ENCODE results near the gene CHAMP1.
A peak's percentile ranks its signal among the peaks of the same experiment; 100 is the strongest.

The CHAMP1 gene, protein sequence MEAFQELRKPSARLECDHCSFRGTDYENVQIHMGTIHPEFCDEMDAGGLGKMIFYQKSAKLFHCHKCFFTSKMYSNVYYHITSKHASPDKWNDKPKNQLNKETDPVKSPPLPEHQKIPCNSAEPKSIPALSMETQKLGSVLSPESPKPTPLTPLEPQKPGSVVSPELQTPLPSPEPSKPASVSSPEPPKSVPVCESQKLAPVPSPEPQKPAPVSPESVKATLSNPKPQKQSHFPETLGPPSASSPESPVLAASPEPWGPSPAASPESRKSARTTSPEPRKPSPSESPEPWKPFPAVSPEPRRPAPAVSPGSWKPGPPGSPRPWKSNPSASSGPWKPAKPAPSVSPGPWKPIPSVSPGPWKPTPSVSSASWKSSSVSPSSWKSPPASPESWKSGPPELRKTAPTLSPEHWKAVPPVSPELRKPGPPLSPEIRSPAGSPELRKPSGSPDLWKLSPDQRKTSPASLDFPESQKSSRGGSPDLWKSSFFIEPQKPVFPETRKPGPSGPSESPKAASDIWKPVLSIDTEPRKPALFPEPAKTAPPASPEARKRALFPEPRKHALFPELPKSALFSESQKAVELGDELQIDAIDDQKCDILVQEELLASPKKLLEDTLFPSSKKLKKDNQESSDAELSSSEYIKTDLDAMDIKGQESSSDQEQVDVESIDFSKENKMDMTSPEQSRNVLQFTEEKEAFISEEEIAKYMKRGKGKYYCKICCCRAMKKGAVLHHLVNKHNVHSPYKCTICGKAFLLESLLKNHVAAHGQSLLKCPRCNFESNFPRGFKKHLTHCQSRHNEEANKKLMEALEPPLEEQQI

DNA sequence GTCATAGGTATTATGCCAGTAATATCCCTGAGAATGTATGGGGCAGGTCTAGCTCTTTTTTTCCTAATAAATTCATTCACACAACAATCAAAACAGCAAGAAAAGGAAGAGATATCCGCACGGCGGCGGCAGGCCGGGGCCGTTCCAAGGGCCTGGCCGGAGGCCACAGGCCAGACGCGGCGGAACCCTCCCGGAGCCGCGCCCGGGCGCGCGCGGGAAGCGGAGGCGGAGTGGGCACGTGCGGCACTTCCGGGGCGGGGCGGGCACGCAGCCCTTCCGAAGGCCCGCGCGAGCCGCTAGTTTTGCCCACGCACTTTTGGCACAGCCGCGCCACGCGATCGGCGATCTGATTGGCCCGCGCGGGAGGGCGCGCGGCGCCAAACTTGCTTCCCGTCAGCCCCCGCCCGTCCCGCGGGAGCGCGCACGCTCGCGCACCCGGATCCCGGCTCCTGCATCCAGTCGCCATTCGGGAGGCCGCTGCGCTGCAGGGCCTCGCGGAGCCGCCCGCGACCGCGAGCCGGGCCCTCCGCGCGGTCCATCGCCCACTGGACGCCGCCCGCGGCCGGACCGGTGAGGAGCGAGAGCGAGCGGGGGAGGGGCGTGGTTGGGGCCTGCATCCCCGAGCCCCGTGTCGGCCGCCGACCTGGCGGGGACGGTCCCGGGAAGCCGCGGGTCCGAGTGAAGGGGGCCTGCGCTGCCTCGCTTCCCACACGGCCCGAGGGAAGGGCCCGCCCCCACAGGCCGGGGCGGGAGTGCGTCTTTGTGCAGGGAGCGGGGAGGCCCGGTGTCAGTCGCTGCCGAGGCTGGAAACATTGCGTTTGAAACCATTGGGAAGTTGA is at the start of gene CHAMP1:
CHAMP1 (plus strand) TSS at position 430 of the 839 bp plus-strand sequence. CDS start 9,340 bp downstream, outside the sequence.
- TF ChIP-seq, protein P1, sequence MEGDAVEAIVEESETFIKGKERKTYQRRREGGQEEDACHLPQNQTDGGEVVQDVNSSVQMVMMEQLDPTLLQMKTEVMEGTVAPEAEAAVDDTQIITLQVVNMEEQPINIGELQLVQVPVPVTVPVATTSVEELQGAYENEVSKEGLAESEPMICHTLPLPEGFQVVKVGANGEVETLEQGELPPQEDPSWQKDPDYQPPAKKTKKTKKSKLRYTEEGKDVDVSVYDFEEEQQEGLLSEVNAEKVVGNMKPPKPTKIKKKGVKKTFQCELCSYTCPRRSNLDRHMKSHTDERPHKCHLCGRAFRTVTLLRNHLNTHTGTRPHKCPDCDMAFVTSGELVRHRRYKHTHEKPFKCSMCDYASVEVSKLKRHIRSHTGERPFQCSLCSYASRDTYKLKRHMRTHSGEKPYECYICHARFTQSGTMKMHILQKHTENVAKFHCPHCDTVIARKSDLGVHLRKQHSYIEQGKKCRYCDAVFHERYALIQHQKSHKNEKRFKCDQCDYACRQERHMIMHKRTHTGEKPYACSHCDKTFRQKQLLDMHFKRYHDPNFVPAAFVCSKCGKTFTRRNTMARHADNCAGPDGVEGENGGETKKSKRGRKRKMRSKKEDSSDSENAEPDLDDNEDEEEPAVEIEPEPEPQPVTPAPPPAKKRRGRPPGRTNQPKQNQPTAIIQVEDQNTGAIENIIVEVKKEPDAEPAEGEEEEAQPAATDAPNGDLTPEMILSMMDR (IDR thresholded peaks at IDR 0.05; ENCODE audit: low read depth, low read length) = no peak
- DNase-seq (ENCODE audit: extremely low read depth, low read depth) = peak; percentile 93

DNA sequence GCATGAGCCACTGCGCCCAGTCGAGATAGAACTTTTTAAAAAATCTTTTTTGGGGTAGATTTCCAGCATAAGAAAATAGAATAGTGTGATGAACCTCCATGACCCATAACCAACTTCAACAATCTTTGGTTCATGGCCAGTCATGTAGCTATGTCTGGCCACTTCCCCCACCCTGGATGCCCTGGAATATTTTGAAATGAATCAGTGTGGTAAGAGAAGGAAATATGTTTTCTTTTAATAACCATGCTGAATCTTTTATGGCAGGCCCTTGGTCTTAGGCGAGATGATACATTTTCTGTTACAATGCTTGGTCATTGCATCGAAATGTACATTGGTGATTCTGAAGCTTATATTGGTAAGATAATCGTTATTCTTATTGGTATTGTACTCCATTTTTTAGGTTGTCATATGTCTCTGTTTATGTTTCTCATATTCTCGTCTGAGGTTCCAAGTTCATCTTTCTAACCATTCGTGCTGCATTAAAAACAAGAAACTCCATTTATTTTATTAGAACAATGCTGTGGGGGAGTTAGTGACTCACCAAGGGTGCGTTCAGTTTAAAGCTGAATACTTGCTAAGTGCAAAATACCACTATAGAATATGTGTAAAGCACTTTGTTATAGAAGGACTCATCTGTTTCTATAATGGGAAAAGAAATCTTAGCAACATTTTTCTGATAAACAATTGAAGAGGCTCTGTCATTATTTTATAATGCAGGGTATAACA is 49.3 kb upstream of the CHAMP1 start:
- TF ChIP-seq, protein P1 (IDR thresholded peaks at IDR 0.05; ENCODE audit: low read depth, low read length) = no peak
- DNase-seq (ENCODE audit: extremely low read depth, low read depth) = peak; percentile 30

DNA sequence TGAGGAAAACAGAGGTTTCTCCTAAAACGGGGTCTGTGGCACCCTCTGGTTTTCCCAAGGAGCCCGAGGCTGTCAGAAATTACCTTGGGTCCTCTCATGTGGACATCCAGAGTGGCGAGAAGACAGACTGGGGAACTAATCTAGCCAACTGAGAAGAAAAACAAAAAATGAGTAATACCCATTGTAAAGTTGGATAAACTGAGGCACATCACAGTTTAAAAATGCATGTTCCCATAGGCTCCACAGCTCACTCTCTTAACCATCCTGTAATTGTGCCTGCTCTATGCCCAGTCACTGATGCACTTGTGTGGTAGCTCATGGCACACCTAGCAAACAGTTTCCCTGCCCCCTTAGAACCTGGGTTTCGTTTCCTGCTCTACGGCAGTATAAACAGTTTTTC is 48.1 kb upstream of the CHAMP1 start:
- no peak for DNase-seq (ENCODE audit: extremely low read depth, low read depth)
- TF ChIP-seq, protein P1 (IDR thresholded peaks at IDR 0.05; ENCODE audit: low read depth, low read length) = no peak

DNA sequence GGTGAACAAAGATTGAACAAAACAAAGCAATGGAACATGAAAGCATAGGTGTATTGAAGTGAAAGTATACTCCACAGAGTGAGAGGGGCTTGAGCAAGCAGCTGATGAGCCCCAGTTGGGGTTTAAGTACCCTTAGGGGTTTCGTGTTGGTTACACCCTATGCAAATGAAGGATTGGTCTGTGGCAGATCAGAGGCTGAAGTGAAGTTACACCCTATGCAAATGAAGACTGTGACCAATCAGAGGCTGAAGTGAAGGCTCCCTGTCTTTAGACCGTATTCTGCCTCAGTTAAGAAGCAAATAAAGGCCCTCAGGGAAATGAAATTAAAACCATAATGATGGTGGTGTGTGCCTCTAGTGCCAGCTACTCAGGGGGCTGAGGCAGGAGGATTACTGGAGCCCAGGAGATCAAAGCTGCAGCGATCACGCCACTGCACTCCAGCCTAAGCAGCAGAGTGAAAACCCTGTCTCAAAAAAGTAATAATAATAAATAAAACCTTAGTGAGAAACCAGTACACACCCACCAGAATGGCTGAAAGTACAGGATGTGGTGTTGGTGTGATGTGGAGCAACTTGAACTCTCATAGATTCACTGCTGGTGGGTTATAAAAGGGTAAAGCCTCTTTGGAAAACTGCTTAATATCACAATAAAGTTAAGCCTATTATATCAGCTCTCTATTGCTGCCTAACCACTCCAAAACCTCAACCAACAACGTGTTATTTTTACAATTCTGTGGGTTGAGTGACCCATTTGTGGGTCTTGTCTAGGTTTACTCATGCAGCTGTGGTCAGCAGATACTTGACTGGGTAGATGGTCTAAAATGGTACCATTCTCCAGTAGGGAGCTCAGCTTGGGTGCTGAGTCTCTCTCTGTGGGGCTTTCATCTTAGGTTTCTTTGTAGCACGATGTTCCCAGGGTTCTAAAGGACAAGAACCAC is 45.7 kb upstream of the CHAMP1 start:
- DNase-seq (ENCODE audit: extremely low read depth, low read depth) = no peak
- TF ChIP-seq, protein P1 (IDR thresholded peaks at IDR 0.05; ENCODE audit: low read depth, low read length) = no peak

DNA sequence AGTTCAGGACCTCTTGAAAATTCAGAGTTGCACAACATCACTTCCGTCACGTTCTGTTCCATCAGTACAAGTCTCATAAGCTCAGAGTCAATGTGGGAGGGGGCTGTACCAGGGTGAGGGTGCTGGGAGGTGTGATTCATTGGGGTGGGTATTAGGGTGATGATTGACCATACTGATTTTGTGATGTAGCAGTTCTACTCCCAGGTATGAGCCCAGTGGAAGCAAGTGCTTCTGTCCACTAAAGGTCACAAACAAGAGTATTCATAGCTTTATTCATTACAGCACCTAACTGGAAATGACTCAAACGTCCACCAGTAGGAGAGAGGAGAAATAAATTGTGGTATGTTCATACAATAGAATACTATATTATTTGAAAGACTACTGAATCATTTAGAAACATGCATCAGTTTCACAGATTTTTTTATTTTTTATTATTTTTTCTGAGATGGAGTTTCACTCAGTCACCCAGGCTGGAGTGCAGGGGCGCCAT is 45.0 kb upstream of the CHAMP1 start:
- TF ChIP-seq, protein P1 (IDR thresholded peaks at IDR 0.05; ENCODE audit: low read depth, low read length) = no peak
- no peak for DNase-seq (ENCODE audit: extremely low read depth, low read depth)

DNA sequence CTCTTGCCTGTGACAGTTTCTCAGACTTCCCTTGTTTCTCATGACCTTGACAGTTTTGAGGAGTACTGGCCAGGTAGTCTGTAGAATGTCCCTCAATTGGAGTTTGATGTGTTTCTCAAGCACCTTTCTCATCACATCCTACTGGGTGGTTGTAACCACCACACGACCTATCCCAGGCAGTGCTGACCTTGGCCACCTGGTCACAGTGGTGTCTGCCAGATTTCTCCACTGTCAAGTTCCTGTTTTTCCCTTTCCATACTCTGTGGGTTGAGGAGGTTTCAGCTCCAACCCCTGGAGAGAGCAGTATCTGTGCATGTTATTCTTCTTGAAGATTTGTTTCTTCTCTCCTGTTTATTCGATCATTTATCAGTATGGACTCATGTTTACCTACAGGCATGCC is 41.3 kb upstream of the CHAMP1 start:
- TF ChIP-seq, protein P1 (IDR thresholded peaks at IDR 0.05; ENCODE audit: low read depth, low read length) = no peak
- no peak for DNase-seq (ENCODE audit: extremely low read depth, low read depth)

All from AG09319 (cell line).